Glutamatergic neuron (in vitro differentiated cells): ENCODE results near the gene ARMC5. TPM values are rescaled to one million over a fixed set of nuclear protein-coding genes. Genes with fewer than 3 reads are reported as not detected.

Experiments
- DNase-seq: peaks from one replicate; pipeline ENCODE4 v3.0.0; 2022
- H3K27ac Mint-ChIP-seq: one replicate; pipeline ENCODE4 v1.8.0; 2020; ENCODE audit warnings: mild to moderate bottlenecking, mixed read lengths, inconsistent platforms; ENCODE audit not compliant: unreplicated experiment
- H3K27me3 Mint-ChIP-seq: one replicate; pipeline ENCODE4 v1.8.0; 2020; ENCODE audit warnings: mild to moderate bottlenecking, moderate library complexity, mixed read lengths, inconsistent platforms; ENCODE audit not compliant: unreplicated experiment
- H3K36me3 Mint-ChIP-seq: one replicate; pipeline ENCODE4 v1.8.0; 2020; ENCODE audit warnings: mild to moderate bottlenecking, mixed read lengths, inconsistent platforms; ENCODE audit not compliant: unreplicated experiment
- H3K4me1 Mint-ChIP-seq: one replicate; pipeline ENCODE4 v1.8.0; 2020; ENCODE audit warnings: mild to moderate bottlenecking, low read depth, mixed read lengths, inconsistent platforms; ENCODE audit not compliant: unreplicated experiment
- H3K4me3 Mint-ChIP-seq: one replicate; pipeline ENCODE4 v1.8.0; 2020; ENCODE audit warnings: mild to moderate bottlenecking, mixed read lengths, inconsistent platforms; ENCODE audit not compliant: unreplicated experiment
- H3K9me3 Mint-ChIP-seq: one replicate; pipeline ENCODE4 v1.8.0; 2020; ENCODE audit warnings: mild to moderate bottlenecking, moderate library complexity, mixed read lengths, inconsistent platforms; ENCODE audit not compliant: unreplicated experiment
- total RNA-seq: library from RNA; stranded (reverse); fragmentation: NEBNext Ultra II Directional; extraction: Animal tissue kit (Norgen Biotek cat#: 25700); gene quantifications from one replicate; pipeline ENCODE4 v1.2.1, GENCODE V29; 2021; ENCODE audit not compliant: unreplicated experiment
- TF ChIP-seq, protein P1 (sequence below): fragments of 200-600 bp; sonication (generic); IDR thresholded peaks from one replicate; pipeline ENCODE4 v1.5.0; 2021; ENCODE audit not compliant: partially characterized antibody, unreplicated experiment

ARMC5 gene
- total RNA-seq, 1 donor from 2014 or later = 15.8 TPM

DNA sequence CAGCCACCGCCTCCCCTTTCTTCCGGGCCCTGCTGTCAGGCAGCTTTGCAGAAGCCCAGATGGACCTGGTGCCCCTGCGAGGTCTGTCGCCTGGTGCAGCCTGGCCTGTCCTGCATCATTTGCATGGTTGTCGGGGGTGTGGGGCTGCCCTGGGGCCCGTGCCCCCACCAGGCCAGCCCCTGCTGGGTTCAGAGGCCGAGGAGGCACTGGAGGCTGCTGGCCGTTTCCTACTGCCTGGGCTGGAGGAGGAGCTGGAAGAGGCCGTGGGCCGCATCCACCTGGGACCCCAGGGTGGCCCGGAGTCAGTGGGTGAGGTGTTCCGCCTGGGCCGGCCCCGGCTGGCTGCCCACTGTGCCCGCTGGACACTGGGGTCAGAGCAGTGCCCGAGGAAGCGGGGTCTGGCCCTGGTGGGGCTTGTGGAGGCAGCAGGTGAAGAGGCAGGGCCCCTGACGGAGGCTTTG is 7.1 kb downstream of the ARMC5 start:
- DNase-seq = no peak
- TF ChIP-seq, protein P1, sequence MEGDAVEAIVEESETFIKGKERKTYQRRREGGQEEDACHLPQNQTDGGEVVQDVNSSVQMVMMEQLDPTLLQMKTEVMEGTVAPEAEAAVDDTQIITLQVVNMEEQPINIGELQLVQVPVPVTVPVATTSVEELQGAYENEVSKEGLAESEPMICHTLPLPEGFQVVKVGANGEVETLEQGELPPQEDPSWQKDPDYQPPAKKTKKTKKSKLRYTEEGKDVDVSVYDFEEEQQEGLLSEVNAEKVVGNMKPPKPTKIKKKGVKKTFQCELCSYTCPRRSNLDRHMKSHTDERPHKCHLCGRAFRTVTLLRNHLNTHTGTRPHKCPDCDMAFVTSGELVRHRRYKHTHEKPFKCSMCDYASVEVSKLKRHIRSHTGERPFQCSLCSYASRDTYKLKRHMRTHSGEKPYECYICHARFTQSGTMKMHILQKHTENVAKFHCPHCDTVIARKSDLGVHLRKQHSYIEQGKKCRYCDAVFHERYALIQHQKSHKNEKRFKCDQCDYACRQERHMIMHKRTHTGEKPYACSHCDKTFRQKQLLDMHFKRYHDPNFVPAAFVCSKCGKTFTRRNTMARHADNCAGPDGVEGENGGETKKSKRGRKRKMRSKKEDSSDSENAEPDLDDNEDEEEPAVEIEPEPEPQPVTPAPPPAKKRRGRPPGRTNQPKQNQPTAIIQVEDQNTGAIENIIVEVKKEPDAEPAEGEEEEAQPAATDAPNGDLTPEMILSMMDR = no peak
- Mint-ChIP-seq H3K36me3 (peaks cover 4% of the 10 kb centered on the region), H3K4me3 (no peak overlapping the region), H3K4me1 (peaks cover 5% of the 10 kb centered on the region), H3K9me3 (peaks cover 4% of the 10 kb centered on the region), H3K27me3 (peaks cover 6% of the 10 kb centered on the region), H3K27ac (no peak overlapping the region)

DNA sequence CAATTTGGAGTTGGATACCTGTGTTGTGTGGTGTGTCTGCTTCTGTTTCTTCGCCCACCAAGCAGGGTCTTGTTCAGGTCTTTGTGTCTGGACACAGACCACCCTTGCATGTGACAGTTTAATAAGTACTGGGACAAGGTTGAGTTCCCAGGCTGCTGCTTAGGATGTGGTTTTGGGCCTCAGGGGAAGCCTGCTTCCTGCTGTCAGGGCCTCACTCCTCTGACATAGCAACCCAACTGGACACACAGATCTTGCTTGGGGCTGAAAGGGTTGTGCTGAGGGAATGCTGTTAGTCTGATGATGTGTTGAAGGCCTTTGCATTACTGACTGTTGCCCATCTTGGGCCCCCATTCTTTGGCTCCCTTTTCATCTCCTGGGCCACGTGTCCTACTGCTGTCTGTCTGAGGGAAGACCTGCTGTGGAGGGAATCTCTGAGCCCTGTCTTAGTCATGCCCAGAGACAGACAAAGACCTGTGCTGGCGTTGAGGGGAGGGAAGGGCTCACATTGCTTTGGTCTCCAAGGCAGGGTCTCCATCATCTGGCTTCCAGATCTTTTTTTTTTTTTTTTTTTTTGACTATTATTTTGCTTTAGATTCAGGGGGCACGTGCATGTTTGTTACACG is 8.0 kb downstream of the ARMC5 start:
- Mint-ChIP-seq H3K4me3 (no peak overlapping the region), H3K36me3 (peaks cover 4% of the 10 kb centered on the region), H3K9me3 (peaks cover 4% of the 10 kb centered on the region), H3K4me1 (peaks cover 8% of the 10 kb centered on the region), H3K27me3 (peaks cover 6% of the 10 kb centered on the region), H3K27ac (no peak overlapping the region)
- TF ChIP-seq, protein P1 = no peak
- no peak for DNase-seq

DNA sequence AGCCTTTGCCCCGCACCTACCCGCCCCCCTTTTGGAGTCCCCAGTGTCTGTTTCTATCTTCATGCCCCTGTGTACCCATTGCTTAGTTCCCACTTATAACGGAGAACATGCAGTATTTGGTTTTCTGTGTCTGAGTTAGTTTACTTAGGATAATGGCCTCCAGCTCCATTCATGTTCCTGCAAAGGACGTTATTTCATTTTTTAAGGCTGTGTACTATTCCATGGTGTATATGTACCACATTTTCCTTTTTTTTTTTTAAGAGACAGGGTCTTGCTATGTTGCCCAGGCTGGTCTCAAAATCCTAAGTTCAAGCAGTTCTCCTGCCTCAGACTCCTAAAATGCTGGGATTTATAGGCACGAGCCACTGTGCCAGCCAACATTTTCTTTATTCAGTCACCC is 8.6 kb downstream of the ARMC5 start:
- peaks cover 9% of the 10 kb centered on the region for H3K27me3 Mint-ChIP-seq
- DNase-seq = no peak
- peaks cover 4% of the 10 kb centered on the region for H3K36me3 Mint-ChIP-seq
- TF ChIP-seq, protein P1 = no peak
- peaks cover 8% of the 10 kb centered on the region for H3K4me1 Mint-ChIP-seq
- H3K27ac Mint-ChIP-seq = no peak overlapping the region
- H3K9me3 Mint-ChIP-seq = peaks cover 4% of the 10 kb centered on the region
- H3K4me3 Mint-ChIP-seq = no peak overlapping the region

DNA sequence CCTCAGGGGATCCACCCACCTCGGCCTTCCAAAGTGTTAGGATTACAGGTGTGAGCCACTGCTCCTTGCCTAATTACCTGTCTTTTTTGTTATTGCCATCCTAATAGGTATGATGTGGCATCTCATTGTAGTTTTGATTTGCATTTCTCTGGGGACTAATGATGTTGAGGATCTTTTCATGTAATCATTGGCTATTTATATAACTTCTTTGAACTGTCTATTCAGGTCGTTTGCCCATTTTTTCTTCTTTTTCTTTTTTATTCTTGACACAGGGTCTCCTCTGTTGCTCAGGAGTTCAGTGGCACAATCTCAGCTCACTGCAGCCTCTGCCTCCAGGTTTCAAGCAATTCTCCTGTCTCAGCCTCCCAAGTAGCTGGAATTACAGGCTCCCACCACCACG is 11.3 kb downstream of the ARMC5 start:
- Mint-ChIP-seq H3K9me3 (peaks cover 7% of the 10 kb centered on the region), H3K4me1 (peaks cover 8% of the 10 kb centered on the region), H3K4me3 (peak overlapping the region; percentile 85), H3K36me3 (peaks cover 4% of the 10 kb centered on the region), H3K27me3 (peaks cover 17% of the 10 kb centered on the region), H3K27ac (no peak overlapping the region)
- DNase-seq = no peak
- TF ChIP-seq, protein P1 = no peak

DNA sequence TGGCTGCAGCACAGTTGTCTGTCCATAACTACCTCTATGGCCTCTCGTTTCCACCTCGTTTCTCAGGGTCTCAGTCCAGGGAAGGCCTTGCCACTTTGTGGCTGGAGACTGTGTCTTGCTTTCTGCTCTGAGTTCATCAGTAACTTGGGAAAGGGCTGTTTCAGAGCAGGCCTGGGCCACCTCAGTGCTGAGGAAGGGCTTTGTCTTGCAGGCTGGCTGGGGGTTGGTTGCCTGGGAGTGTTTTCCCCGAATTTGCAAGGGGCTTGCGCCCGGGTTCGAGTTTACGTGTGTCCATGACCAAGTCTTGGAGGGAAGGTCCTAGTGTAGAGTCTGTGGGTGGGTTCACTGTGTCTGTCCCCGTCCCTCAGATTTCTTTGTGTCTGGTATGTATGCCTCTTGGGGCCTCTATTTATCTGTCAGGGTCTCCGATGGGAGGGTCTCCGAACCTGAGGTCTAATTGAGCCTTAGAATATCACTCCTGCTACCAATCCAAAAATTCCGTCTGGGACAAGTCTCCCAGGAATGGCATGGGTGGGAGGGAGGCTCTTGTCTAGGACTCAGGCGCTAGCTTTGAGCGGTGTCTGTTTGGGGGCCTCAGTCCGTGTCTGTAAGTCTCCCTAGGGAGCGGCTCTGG is 12.1 kb downstream of the ARMC5 start:
- DNase-seq = no peak
- H3K27me3 Mint-ChIP-seq = peaks cover 21% of the 10 kb centered on the region
- peaks cover 4% of the 10 kb centered on the region for H3K36me3 Mint-ChIP-seq
- H3K4me1 Mint-ChIP-seq = peaks cover 8% of the 10 kb centered on the region
- peak overlapping the region; percentile 74 for H3K27ac Mint-ChIP-seq
- H3K9me3 Mint-ChIP-seq = peaks cover 7% of the 10 kb centered on the region
- peak overlapping the region; percentile 85 for H3K4me3 Mint-ChIP-seq
- TF ChIP-seq, protein P1 = no peak
